K562 (cell line): ENCODE results near the gene NPIPB9. TPM values are rescaled to one million over a fixed set of nuclear protein-coding genes. Genes with fewer than 3 reads are reported as not detected.
A peak's percentile ranks its signal among the peaks of the same experiment; 100 is the strongest.
"Not testable (repeated sequence)": the region's sequence is repeated elsewhere in the genome, so short reads cannot be mapped to it uniquely, and the experiment has no call there.

ENCODE experiments used
- ATAC-seq: fragments of 200-7000 bp; cut with Tn5 transposase; 3 replicates; pipeline ENCODE4 v1.9.1; 2020; ENCODE audit warnings: moderate library complexity
- BruUV-seq: library from RNA; stranded (reverse); fragments of 400-500 nt; replicated peaks from 2 replicates; lab custom pipeline; 2021; lab: Mats Ljungman, UMichigan
- CTCF ChIA-PET: fragments of 300-600 bp; formaldehyde crosslinking; extraction: SDS; loops from one replicate; lab custom pipeline; 2021; ENCODE audit warnings: low intra/inter-chr PET ratio; lab: Yijun Ruan, JAX
- POLR2A ChIA-PET: fragments of 300-600, 350-650 bp; sonication (Branson Sonifier 250); formaldehyde crosslinking; extraction: SDS; loops from one replicate; lab custom pipeline; 2021; ENCODE audit warnings: antibody characterized with exemption, inconsistent platforms; lab: Yijun Ruan, JAX
- DNase-seq, 4 experiments: peaks; one replicate each; pipeline versions ENCODE4 v3.0.0 to v3.0.0-alpha.2; 2011 to 2018; ENCODE audit warnings: low spot score in 3 of 4, mixed read lengths in 3 of 4; ENCODE audit errors: extremely low read depth in 1 of 4
- FAIRE-seq: peaks from 2 replicates; lab custom pipeline; 2011; peaks lifted over from hg19 to GRCh38; lab: Jason Lieb, UNC
- H2AFZ ChIP-seq: 2 replicates; pipeline ENCODE4 v1.6.0; 2011; ENCODE audit warnings: low read depth, low read length, control low read depth, inconsistent platforms
- H3K27ac ChIP-seq: fragments of 200-600 bp; 3 replicates; pipeline ENCODE4 v1.8.0; 2011; ENCODE audit warnings: low read depth, mild to moderate bottlenecking, control low read depth, inconsistent platforms, low read length, moderate library complexity, mixed read lengths; ENCODE audit errors: extremely low read depth
- H3K27me3 ChIP-seq, 2 experiments: fragments of 300-600 bp in 1 of 2; 2 replicates in 1 of 2; 3 replicates in 1 of 2; pipeline versions ENCODE4 v1.6.0 to v1.8.0; 2011; ENCODE audit warnings: inconsistent platforms in 2 of 2, low read length in 2 of 2, mild to moderate bottlenecking in 1 of 2, mixed read lengths in 1 of 2, moderate library complexity in 1 of 2; ENCODE audit not compliant: control insufficient read depth in 2 of 2, insufficient read depth in 2 of 2
- H3K36me3 ChIP-seq: fragments of 300-600 bp; 3 replicates; pipeline ENCODE4 v1.8.0; 2011; ENCODE audit warnings: mild to moderate bottlenecking, low read length, inconsistent platforms; ENCODE audit not compliant: control insufficient read depth, insufficient read depth
- H3K4me1 ChIP-seq, 2 experiments: fragments of 200-600 bp in 1 of 2; replicated peaks in 1 of 2; 2 replicates in 1 of 2; 3 replicates in 1 of 2; pipeline versions ENCODE4 v1.5.1 to v1.8.0; 2011; ENCODE audit warnings: inconsistent platforms in 2 of 2, low read length in 2 of 2, mild to moderate bottlenecking in 1 of 2, mixed read lengths in 1 of 2, moderate library complexity in 1 of 2; ENCODE audit not compliant: control insufficient read depth in 2 of 2, insufficient read depth in 2 of 2
- H3K4me2 ChIP-seq: 2 replicates; pipeline ENCODE4 v1.6.1; 2011; ENCODE audit warnings: low read length, control low read depth, inconsistent platforms, mixed read lengths; ENCODE audit not compliant: insufficient read depth
- H3K4me3 ChIP-seq: fragments of 200-600 bp; sonication (generic), shearing (Covaris generic); 2 replicates; pipeline ENCODE4 v1.5.1; 2016; ENCODE audit warnings: control low read depth, inconsistent platforms
- H3K79me2 ChIP-seq: fragments of 200-600 bp; 3 replicates; pipeline ENCODE4 v1.8.0; 2011; ENCODE audit warnings: low read length, inconsistent platforms; ENCODE audit not compliant: control insufficient read depth, insufficient read depth
- H3K9ac ChIP-seq, 2 experiments: 2 replicates each; pipeline versions ENCODE4 v1.6.0 to v1.6.1; 2011; ENCODE audit warnings: low read depth in 2 of 2, low read length in 2 of 2, control low read depth in 1 of 2, inconsistent platforms in 1 of 2, mild to moderate bottlenecking in 1 of 2, mixed read lengths in 1 of 2; ENCODE audit not compliant: insufficient read depth in 1 of 2
- H3K9me1 ChIP-seq: one replicate; pipeline ENCODE4 v1.6.0; 2011; ENCODE audit warnings: inconsistent platforms, mild to moderate bottlenecking, low read length, moderate library complexity; ENCODE audit not compliant: control insufficient read depth, insufficient read depth
- H3K9me3 ChIP-seq: replicated peaks from 2 replicates; pipeline ENCODE4 v1.5.1; 2011; ENCODE audit warnings: low read depth, low read length, inconsistent platforms; ENCODE audit not compliant: control insufficient read depth, insufficient read depth
- H4K20me1 ChIP-seq: replicated peaks from 2 replicates; pipeline ENCODE4 v1.6.1; 2011; ENCODE audit warnings: low read length, inconsistent platforms, mixed read lengths; ENCODE audit not compliant: control insufficient read depth, insufficient read depth
- CBX1 ChIP-seq: sonication (generic); IDR thresholded peaks from 2 replicates; pipeline ENCODE4 v1.6.1; 2016; ENCODE audit warnings: antibody characterized with exemption, low read depth, mild to moderate bottlenecking
- FOXA3 ChIP-seq, 2 experiments: fragments of 450-650 bp in 1 of 2; sonication (generic) in 1 of 2; formaldehyde crosslinking; IDR thresholded peaks in 1 of 2; conservative IDR thresholded peaks in 1 of 2; 2 replicates each; pipeline versions ENCODE4 v1.4.0 to v1.8.0; 2020 to 2022; ENCODE audit warnings: mild to moderate bottlenecking in 2 of 2, missing genetic modification reagents in 1 of 2
- USF1 ChIP-seq: sonication (generic); formaldehyde crosslinking; IDR thresholded peaks from 2 replicates; pipeline ENCODE4 v1.9.0; 2022; ENCODE audit warnings: mild to moderate bottlenecking, missing genetic modification reagents
- WGBS: fragments of 100-300 bp; shearing (Covaris generic); methylation state at CpG from one replicate; pipeline ENCODE4 v1.1.6; 2016; ENCODE audit warnings: low coverage, mixed read lengths; ENCODE audit not compliant: insufficient coverage; ENCODE audit errors: missing lambda C conversion rate; 5-methylcytosine and 5-hydroxymethylcytosine counted together
- in situ Hi-C: fragments of 300-500 bp; cut with MboI; formaldehyde crosslinking; loops from 4 replicates; pipeline ENCODE4 v1.15.0; 2018; ENCODE audit warnings: inconsistent platforms, mixed read lengths
- intact Hi-C: fragments of 100-400 bp; cut with micrococcal nuclease; formaldehyde crosslinking; loops from 2 replicates; pipeline ENCODE4 v1.14.2; 2022
- polyA plus RNA-seq, 8 experiments: library from polyadenylated mRNA; depleted of rRNA in 4 of 8; stranded (reverse) in 5 of 8; unstranded in 3 of 8; fragments of >200 nt; fragmentation: Nextera tagmentation in 2 of 8; fragmentation: Illumina TruSeq in 1 of 8; extraction: Ambion mirVana in 2 of 8; extraction: Trizol in 1 of 8; gene quantifications; 2 replicates each; pipeline versions ENCODE4 v1.2.1 to v1.2.3, GENCODE V29; 2011 to 2014; ENCODE audit warnings: inconsistent platforms in 1 of 8, missing spikeins in 1 of 8
- total RNA-seq, 7 experiments: library from RNA; depleted of rRNA in 6 of 7; stranded (reverse); fragments of >200 nt in 6 of 7; fragmentation: Illumina TruSeq in 2 of 7; extraction: Trizol in 2 of 7; gene quantifications; 2 replicates each; pipeline versions ENCODE4 v1.2.1 to v1.2.3, GENCODE V29; 2011 to 2021; ENCODE audit warnings: low replicate concordance in 1 of 7

The NPIPB9 gene
- total and polyA plus RNA-seq, 9 of the 15 experiments (the other 6 are each of a cell fraction or from before 2014, with no cell fraction given) = 0.10 to 2.4 (median 0.94) TPM

GRCh38 chr16:28820546-28820945, 69.0 kb downstream of the NPIPB9 start:
- in situ Hi-C loops, CTCF ChIA-PET, FAIRE-seq, H3K4me2 ChIP-seq: not testable (repeated sequence)
- H3K4me1 ChIP-seq = peaks cover 16 to 18% of the 10 kb centered on the region in 2 experiments
- TF ChIP-seq FOXA3 (CRISPR knock-in tag; conservative IDR thresholded peaks at IDR 0.05 in 1 of 2, IDR thresholded peaks at IDR 0.05 in 1 of 2) = peak in 1 of 2 experiments; percentile 55; a peak in 1 of 4 replicates
- 0 out of 2 replicates have a peak, but pooled peaks have one; percentile 49 for TF ChIP-seq CBX1
- 0 out of 2 replicates have a peak, but pooled peaks have one; percentile 13 for TF ChIP-seq USF1 (CRISPR knock-in tag)
- TF ChIP-seq, all 486 proteins: peak for 3; not testable (repeated sequence) for 483
- peaks cover 11% of the 10 kb centered on the region for H3K9me3 ChIP-seq
- BruUV-seq, H3K9ac ChIP-seq, ATAC-seq, H3K4me3 ChIP-seq, H4K20me1 ChIP-seq, DNase-seq, H3K9me1 ChIP-seq, intact Hi-C loops, H3K27me3 ChIP-seq, H2AFZ ChIP-seq: not testable (repeated sequence)
- POLR2A ChIA-PET = interaction anchor here (1.6 to 1.8 kb wide), 3 partner anchors 9 to 124 kb away, joined by 4 to 8 read pairs (median 6); no protein-coding TSS in a partner anchor
- WGBS = 85% methylated on average over 10 of the region's 13 CpGs
- H3K36me3 ChIP-seq = peaks cover 24% of the 10 kb centered on the region
- H3K79me2 ChIP-seq = peaks cover 43% of the 10 kb centered on the region
- peak overlapping the region; percentile 64; the same call in 1 of the 3 replicates for H3K27ac ChIP-seq
